ENCODE data around the gene FXR2.

Gene FXR2

GRCh38 chr17:7561589-7562207, 53.0 kb downstream of the FXR2 start, which contains the start of gene SENP3:
Gene SENP3, plus strand, starts transcription at chr17:7561919. Its CDS starts 1,158 bp downstream, at chr17:7563077.
- no peak for TF ChIP-seq CTCF (IDR thresholded peaks at IDR 0.05; ENCODE audit: insufficient read depth, low read length, missing control alignments)
- DNase-seq (ENCODE audit: low read depth, low spot score) = peak; percentile 29
- peak within 1 kb of the TSS; percentile 84 for H3K4me3 ChIP-seq (ENCODE audit: low read depth, low read length)
- POLR2A ChIA-PET = interaction anchor here (1.2 to 2.5 kb wide), 3 partner anchors 12 to 206 kb away, joined by 4 to 13 read pairs (median 4); partner anchors contain the start of gene CD68
- CTCF ChIA-PET = interaction anchor here (0.6 to 3.3 kb wide), 49 partner anchors 9 to 516 kb away, joined by 3 to 140 read pairs (median 8); partner anchors contain the start of genes CD68, CTDNEP1, GABARAP and KCTD11

- ChIA-PET POLR2A (interaction anchor here (0.9 to 2.5 kb wide), 6 partner anchors 11 to 216 kb away, joined by 3 to 13 read pairs (median 4); partner anchors contain the start of genes POLR2A and SAT2), CTCF (interaction anchor here (0.6 to 3.3 kb wide), 86 partner anchors 9 to 515 kb away, joined by 3 to 140 read pairs (median 5); partner anchors contain the start of genes CD68, CTDNEP1, GABARAP and GPS2)
- H3K4me3 ChIP-seq (ENCODE audit: low read depth, low read length) = peak overlapping the region; percentile 84
- TF ChIP-seq CTCF (IDR thresholded peaks at IDR 0.05; ENCODE audit: insufficient read depth, low read length, missing control alignments) = peak; percentile 92
- peak; percentile 23 for DNase-seq (ENCODE audit: low read depth, low spot score)
Observed at GRCh38 chr17:7561028-7561575, 53.6 kb downstream of the FXR2 start.

- H3K4me3 ChIP-seq (ENCODE audit: low read depth, low read length) = peak overlapping the region; percentile 84
- CTCF ChIA-PET = interaction anchor here (0.6 to 3.3 kb wide), 84 partner anchors 10 to 515 kb away, joined by 3 to 140 read pairs (median 6); partner anchors contain the start of genes CD68, CTDNEP1, GABARAP and GPS2
- peak; percentile 83 for TF ChIP-seq CTCF (IDR thresholded peaks at IDR 0.05; ENCODE audit: insufficient read depth, low read length, missing control alignments)
- POLR2A ChIA-PET = interaction anchor here (0.9 to 2.5 kb wide), 6 partner anchors 11 to 215 kb away, joined by 3 to 13 read pairs (median 4); partner anchors contain the start of genes POLR2A and SAT2
- no peak for DNase-seq (ENCODE audit: low read depth, low spot score)
Observed at GRCh38 chr17:7560172-7561027, 54.3 kb downstream of the FXR2 start.

GRCh38 chr17:7559320-7560171, 55.2 kb downstream of the FXR2 start:
- no peak overlapping the region for H3K4me3 ChIP-seq (ENCODE audit: low read depth, low read length)
- POLR2A ChIA-PET = interaction anchor here (1.1 to 2.5 kb wide), 4 partner anchors 10 to 214 kb away, joined by 3 to 13 read pairs (median 6); partner anchors contain the start of gene POLR2A
- CTCF ChIA-PET = interaction anchor here (0.6 to 3.3 kb wide), 54 partner anchors 10 to 514 kb away, joined by 3 to 140 read pairs (median 8); partner anchors contain the start of genes KCTD11, MPDU1, NEURL4 and PHF23
- TF ChIP-seq CTCF (IDR thresholded peaks at IDR 0.05; ENCODE audit: insufficient read depth, low read length, missing control alignments) = no peak
- no peak for DNase-seq (ENCODE audit: low read depth, low spot score)

- POLR2A ChIA-PET = no interaction called here
- no peak for DNase-seq (ENCODE audit: low read depth, low spot score)
- H3K4me3 ChIP-seq (ENCODE audit: low read depth, low read length) = no peak within 1 kb of the TSS
- CTCF ChIA-PET = interaction anchor here (1.0 to 4.4 kb wide), 11 partner anchors 8 to 262 kb away, joined by 3 to 35 read pairs (median 4); partner anchors contain the start of genes MPDU1, TNFSF12, TP53 and WRAP53
- TF ChIP-seq CTCF (IDR thresholded peaks at IDR 0.05; ENCODE audit: insufficient read depth, low read length, missing control alignments) = no peak
Observed at GRCh38 chr17:7558544-7559319, 56.0 kb downstream of the FXR2 start, which contains the start of gene TNFSF13. Gene TNFSF13, plus strand, starts transcription at chr17:7558750. Its CDS starts 290 bp downstream, at chr17:7559040.

All from AG04449 (cell line).